HG03460 (cell line): ENCODE measurements around the gene TFB1M.
A peak's percentile ranks its signal among the peaks of the same experiment; 100 is the strongest.

ENCODE experiments used
- ATAC-seq: cut with Tn5 transposase; IDR thresholded peaks from one replicate; pipeline ENCODE4 v1.9.1; 2021; ENCODE audit not compliant: unreplicated experiment

Gene TFB1M

GRCh38 chr6:155265843-155266535, 48.3 kb downstream of the TFB1M start:
- ATAC-seq, result no peak

- no peak for ATAC-seq
Measured at GRCh38 chr6:155264693-155265320, 49.5 kb downstream of the TFB1M start.

GRCh38 chr6:155263373-155264063, 50.8 kb downstream of the TFB1M start, which contains the start of gene CLDN20:
TSS of gene CLDN20 (plus strand) at chr6:155264013. CDS start at chr6:155275720, 11,707 bp downstream.
- ATAC-seq, result no peak

DNA sequence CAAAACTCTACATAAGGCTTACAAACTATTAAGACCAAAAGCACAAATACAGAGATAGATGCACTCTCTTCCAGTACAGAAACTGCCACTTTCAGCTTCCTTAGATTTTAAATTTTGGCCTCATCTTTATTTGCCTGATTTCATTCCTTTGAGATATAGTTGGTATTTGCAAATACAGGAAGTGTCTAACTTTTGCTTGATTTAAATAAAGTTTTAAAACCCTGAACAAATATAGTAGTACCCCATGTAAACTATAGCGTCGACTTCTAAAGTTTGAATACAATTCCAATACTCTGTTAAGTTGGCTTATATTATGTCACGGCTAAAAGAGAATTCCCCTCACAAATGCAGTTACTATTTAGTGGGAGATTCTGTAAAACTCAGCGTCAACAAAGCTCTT, 51.6 kb downstream of the TFB1M start:
- no peak for ATAC-seq

DNA sequence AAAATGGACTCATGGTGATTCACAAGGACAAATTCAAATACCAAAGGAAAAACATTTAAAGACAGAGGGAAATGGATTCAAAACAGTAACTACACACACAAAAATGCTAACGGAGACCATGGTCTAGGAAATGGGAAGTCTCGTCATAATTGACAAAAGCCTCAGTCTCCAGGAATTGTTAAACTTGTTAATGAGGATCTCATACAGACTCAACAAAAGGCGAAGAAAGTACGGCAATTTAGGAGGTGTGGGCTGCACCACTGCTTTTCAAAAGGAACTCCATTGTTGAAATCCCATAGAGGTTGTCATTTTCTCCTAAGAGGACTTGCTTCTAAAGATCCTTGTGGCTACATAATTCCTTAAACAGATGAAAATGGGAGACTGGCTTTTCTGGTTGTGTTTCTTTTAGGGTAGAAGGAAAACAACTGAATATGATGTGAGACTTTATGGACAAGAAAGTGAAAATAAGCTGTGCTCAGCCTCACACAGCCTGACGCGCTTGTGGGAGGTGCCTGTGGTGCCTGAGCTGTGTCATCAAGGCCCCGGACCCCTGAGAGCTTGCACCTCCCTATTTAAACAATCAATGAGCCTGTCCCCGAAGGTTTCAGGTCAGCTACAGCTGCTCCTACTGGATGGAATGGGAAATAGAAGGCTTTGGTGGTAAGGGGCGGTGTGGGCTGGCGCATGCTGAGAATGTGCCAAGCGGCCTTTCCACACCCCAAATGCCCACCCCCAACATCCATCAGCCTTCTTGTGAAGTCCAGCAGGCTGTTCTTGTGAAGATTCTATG, 53.0 kb downstream of the TFB1M start:
- ATAC-seq, result no peak

DNA sequence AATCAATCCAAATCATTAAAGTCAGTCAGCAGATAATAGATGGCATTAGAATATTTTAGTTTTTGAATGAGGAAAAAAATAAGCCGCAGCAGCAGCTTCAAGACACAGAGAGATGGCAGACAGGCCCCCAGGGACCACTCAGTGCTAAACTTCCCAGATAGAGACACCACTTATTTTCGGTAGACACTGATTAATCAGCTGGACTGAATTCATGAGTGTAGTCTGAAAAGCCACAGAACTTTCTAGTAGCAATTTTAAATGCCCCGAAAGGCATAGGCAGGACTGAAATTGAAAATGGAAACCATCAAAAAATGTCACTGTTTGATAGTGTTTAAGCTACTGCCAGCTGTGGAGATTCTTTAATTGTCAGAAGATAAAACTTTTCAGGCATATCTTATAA, 53.6 kb downstream of the TFB1M start:
- peak; percentile 72 for ATAC-seq

GRCh38 chr6:155259897-155260296, 54.4 kb downstream of the TFB1M start:
- ATAC-seq, result no peak

DNA sequence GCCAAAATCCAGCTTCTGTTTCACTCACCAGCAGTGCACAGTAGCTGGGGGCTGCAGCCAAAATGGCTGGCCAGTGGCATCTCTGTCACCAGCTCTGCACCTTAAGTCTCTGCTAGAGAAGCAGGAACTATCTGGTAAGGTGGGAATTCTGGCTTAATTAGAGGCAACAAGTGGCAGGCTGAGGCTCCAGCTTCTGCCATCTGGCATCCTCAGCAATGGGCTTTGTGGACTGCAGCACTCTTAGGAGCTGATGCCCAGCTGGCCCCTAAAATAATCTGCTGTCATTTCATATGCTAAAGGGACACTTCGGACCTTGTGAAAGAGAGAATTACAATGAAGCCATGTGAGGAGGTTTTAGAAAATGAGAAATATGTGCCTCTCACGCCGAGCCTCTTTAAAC, 55.1 kb downstream of the TFB1M start:
- ATAC-seq, result no peak

DNA sequence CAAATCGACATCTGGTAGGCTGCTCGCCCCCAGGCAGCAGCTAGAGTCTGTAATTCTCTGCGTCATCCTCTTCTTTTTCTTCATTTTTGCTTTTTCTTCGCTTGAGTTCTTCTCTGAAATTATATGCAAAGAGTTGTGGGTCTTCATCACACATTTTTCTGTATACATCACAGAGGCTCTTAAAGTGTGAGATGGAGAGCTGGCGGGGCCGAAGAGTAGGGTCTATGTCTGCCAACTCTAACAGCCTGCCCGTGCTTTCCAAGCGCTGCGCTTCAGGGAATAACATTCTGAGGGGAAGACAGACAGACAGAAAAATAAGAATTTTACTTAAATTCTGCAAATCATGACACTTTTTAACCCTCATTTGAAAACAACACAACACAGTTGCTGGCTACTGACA, 56.5 kb downstream of the TFB1M start:
- ATAC-seq, result no peak

GRCh38 chr6:155256122-155256795, 58.0 kb downstream of the TFB1M start:
- ATAC-seq, result no peak

DNA sequence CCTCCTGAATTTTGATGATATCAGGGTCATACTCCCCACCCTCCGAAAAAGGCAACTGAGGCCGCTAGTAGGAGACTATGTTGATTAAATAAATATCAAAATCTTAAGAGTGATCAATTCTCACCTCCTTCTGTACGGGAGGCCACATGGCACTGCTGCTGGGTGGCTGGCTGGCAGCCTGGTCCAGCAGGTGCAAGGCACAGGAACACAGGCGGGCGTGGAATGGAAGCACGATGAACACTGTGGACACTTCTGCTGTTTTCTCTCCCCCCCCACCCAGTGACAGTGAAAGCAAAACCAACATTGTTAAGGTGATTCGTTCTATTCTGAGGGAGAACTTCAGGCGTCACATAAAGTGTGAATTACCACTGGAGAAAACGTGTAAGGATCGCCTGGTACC, 60.1 kb downstream of the TFB1M start:
- no peak for ATAC-seq

DNA sequence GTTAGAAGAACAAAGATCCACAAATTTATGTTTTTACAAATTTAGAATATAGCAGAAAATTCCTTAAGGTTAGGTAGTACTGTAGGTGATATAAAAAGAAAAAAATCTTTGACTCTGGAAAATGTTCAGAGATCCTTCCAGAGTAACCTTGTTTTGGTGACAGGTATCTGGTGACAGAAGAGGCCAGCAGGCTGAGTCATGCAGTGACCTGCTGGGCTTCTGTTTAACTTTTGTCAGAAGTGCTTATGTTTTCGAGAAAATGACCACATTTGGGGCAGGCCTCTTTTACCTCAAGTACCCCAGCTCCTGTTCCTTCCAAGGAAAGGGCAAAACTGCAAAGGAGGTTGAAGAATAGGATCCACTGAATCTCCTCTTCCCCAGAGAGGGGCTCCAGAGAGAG, 60.9 kb downstream of the TFB1M start:
- ATAC-seq, result no peak

GRCh38 chr6:155252581-155252980, 61.7 kb downstream of the TFB1M start:
- ATAC-seq, result no peak

- ATAC-seq, result no peak
Measured at GRCh38 chr6:155250701-155251381, 63.4 kb downstream of the TFB1M start.

- no peak for ATAC-seq
Measured at GRCh38 chr6:155248008-155249001, 66.0 kb downstream of the TFB1M start.

- ATAC-seq, result no peak
Measured at GRCh38 chr6:155247618-155248007, 66.7 kb downstream of the TFB1M start.

DNA sequence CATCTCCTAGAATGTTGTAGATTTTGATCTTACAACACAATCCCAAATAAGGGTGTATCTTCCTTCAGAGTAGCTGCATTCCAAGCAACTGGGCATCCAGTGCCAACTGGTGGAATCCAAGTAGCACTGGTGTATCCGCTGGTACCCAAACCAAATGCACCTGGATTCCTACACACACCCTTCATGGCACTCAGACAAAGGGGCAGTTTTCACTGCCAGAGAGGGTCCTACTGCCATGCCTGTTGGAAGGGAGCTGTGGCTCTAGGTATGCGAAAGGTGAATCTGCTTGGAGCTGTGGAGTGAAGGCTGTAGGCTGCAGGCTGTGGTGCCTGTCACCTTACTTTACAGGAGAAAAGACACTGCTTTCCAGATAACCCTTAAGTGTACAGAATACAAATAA, 67.5 kb downstream of the TFB1M start:
- ATAC-seq, result no peak

GRCh38 chr6:155245831-155246230, 68.5 kb downstream of the TFB1M start:
- ATAC-seq, result no peak

DNA sequence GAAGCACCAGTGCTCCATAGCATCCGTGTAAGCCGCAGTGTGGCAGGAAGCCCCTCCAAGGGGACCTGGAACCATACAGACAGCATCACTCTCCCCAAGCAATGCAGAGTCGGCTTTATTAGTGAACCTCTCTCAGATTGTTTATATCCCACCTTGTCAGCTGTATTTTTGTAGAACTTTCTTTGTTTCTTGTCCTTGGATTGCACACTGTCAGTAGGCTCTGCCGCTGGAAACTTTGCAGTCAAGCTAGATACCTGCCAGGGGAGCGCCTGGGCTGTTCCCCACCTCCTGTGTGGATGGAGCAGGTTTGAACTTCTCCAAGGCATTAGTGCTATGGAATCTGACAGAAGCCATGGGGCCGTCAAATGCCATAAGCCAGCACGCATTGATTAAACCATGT, 69.1 kb downstream of the TFB1M start:
- no peak for ATAC-seq
